Lower leg skin (tissue), 3 donors: Measurements from ENCODE around the gene KRTAP5-7.

Experiments used
- POLR2A ChIP-seq, 2 donors: fragments of 450-650 bp; IDR thresholded peaks; one replicate each; pipeline ENCODE4 v1.6.1; 2016 to 2017; ENCODE audit warnings: antibody characterized with exemption in 2 of 2, mild to moderate bottlenecking in 1 of 2, moderate library complexity in 1 of 2
- TF ChIP-seq, protein P1 (sequence below), 3 donors: fragments of 450-650 bp; IDR thresholded peaks; one replicate each; pipeline ENCODE4 v1.5.1; 2016; ENCODE audit warnings: antibody characterized with exemption in 3 of 3, mild to moderate bottlenecking in 3 of 3, moderate library complexity in 2 of 3

DNA sequence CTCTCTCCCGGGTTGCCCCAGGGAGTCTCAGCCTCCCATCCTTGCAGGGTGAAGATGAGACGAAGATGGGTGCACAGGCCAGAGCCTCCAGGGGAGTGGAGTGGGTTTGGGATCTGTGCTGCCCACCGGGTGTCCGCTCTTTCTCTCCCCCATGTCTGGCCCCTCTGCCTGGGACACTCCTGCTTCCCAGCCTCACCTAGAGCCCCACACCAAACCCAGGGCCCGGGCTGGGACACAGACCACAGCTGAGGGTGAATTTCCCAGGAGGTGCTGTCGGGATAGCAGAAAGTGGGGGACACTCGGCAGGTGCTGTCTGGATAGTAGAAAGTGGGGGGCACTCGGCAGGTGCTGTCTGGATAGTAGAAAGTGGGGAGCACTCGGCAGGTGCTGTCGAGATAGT lies 25.0 kb upstream of the KRTAP5-7 start:
- TF ChIP-seq POLR2A (IDR thresholded peaks at IDR 0.05), result no peak
- TF ChIP-seq, protein P1, sequence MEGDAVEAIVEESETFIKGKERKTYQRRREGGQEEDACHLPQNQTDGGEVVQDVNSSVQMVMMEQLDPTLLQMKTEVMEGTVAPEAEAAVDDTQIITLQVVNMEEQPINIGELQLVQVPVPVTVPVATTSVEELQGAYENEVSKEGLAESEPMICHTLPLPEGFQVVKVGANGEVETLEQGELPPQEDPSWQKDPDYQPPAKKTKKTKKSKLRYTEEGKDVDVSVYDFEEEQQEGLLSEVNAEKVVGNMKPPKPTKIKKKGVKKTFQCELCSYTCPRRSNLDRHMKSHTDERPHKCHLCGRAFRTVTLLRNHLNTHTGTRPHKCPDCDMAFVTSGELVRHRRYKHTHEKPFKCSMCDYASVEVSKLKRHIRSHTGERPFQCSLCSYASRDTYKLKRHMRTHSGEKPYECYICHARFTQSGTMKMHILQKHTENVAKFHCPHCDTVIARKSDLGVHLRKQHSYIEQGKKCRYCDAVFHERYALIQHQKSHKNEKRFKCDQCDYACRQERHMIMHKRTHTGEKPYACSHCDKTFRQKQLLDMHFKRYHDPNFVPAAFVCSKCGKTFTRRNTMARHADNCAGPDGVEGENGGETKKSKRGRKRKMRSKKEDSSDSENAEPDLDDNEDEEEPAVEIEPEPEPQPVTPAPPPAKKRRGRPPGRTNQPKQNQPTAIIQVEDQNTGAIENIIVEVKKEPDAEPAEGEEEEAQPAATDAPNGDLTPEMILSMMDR (IDR thresholded peaks at IDR 0.05), result no peak
